HG03064 (cell line): ENCODE measurements around the gene VCL.
A peak's percentile ranks its signal among the peaks of the same experiment; 100 is the strongest.
"Not testable (repeated sequence)": the region's sequence is repeated elsewhere in the genome, so short reads cannot be mapped to it uniquely, and the experiment has no call there.

ENCODE experiments used
- ATAC-seq: cut with Tn5 transposase; IDR thresholded peaks from one replicate; pipeline ENCODE4 v1.9.1; 2021; ENCODE audit warnings: low read depth; ENCODE audit not compliant: unreplicated experiment

VCL gene

GRCh38 chr10:74139981-74140380 is 142.1 kb downstream of the VCL start:
- no peak for ATAC-seq

GRCh38 chr10:74140553-74140952 is 142.6 kb downstream of the VCL start:
- ATAC-seq = no peak

- no peak for ATAC-seq
Measured at GRCh38 chr10:74145133-74145532, 147.2 kb downstream of the VCL start.

GRCh38 chr10:74146980-74147379 is 149.1 kb downstream of the VCL start:
- not testable (repeated sequence) for ATAC-seq

GRCh38 chr10:74150204-74150989 is 152.5 kb downstream of the VCL start, which contains the start of gene AP3M1:
Gene AP3M1, minus strand, starts transcription at chr10:74150828. Its CDS starts 12,449 bp downstream, at chr10:74138379.
- ATAC-seq = peak; percentile 37

- ATAC-seq = peak; percentile 74
Measured at GRCh38 chr10:74150990-74151878, 153.3 kb downstream of the VCL start, which contains the start of gene ADK. Gene ADK, plus strand, starts transcription at chr10:74151221. Its CDS starts 58 bp downstream, at chr10:74151279.

GRCh38 chr10:74151879-74152722 is 154.2 kb downstream of the VCL start:
- ATAC-seq = no peak

- ATAC-seq = no peak
Measured at GRCh38 chr10:74153123-74153522, 155.2 kb downstream of the VCL start.

- no peak for ATAC-seq
Measured at GRCh38 chr10:74153676-74154075, 155.8 kb downstream of the VCL start.

- no peak for ATAC-seq
Measured at GRCh38 chr10:74156919-74157289, 159.0 kb downstream of the VCL start.

GRCh38 chr10:74160013-74160412 is 162.1 kb downstream of the VCL start:
- ATAC-seq = no peak

GRCh38 chr10:74163319-74164068 is 165.6 kb downstream of the VCL start:
- ATAC-seq = no peak

- ATAC-seq = no peak
Measured at GRCh38 chr10:74164716-74165529, 167.0 kb downstream of the VCL start.

- no peak for ATAC-seq
Measured at GRCh38 chr10:74165530-74165901, 167.6 kb downstream of the VCL start.

GRCh38 chr10:74167443-74167842 is 169.5 kb downstream of the VCL start:
- no peak for ATAC-seq
